CD1c-positive myeloid dendritic cell (primary cell): Measurements from ENCODE around the gene RBM24.
"Not testable (repeated sequence)": the region's sequence is repeated elsewhere in the genome, so short reads cannot be mapped to it uniquely, and the experiment has no call there.

Experiments used
- DNase-seq: peaks from one replicate; pipeline ENCODE4 v3.0.0-alpha.2; 2016; ENCODE audit errors: extremely low spot score

Gene RBM24

DNA sequence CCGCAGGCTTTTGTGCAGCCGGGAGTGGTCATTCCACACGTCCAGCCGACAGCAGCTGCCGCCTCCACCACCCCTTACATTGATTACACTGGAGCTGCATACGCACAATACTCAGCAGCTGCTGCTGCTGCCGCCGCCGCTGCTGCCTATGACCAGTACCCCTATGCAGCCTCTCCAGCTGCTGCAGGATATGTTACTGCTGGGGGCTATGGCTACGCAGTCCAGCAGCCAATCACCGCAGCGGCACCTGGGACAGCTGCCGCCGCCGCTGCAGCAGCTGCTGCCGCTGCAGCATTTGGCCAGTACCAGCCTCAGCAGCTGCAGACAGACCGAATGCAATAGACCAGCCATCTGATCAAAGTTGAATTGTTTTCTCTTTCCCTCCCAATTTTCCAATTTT, 10.6 kb downstream of the RBM24 start:
- no peak for DNase-seq

- DNase-seq = no peak
Observed at GRCh38 chr6:17292600-17293133, 11.5 kb downstream of the RBM24 start.

DNA sequence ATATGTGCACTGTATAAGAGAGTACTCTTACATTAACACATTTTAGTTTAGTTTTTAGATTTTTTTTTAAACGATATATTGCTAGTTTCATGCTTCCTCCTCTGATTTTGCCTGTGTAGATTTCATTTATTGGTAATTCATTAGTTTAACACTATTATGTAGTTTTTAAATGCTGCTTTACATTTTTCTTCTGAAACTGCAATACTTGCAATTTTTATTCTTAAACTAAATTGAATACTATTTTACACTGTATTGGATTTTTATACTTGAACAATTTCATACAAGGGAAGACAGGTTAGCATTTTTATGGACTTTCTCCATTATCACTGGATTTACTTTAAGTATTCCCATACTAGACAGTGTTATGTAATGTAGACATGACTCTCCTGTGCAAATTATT, 12.2 kb downstream of the RBM24 start:
- DNase-seq = no peak

DNA sequence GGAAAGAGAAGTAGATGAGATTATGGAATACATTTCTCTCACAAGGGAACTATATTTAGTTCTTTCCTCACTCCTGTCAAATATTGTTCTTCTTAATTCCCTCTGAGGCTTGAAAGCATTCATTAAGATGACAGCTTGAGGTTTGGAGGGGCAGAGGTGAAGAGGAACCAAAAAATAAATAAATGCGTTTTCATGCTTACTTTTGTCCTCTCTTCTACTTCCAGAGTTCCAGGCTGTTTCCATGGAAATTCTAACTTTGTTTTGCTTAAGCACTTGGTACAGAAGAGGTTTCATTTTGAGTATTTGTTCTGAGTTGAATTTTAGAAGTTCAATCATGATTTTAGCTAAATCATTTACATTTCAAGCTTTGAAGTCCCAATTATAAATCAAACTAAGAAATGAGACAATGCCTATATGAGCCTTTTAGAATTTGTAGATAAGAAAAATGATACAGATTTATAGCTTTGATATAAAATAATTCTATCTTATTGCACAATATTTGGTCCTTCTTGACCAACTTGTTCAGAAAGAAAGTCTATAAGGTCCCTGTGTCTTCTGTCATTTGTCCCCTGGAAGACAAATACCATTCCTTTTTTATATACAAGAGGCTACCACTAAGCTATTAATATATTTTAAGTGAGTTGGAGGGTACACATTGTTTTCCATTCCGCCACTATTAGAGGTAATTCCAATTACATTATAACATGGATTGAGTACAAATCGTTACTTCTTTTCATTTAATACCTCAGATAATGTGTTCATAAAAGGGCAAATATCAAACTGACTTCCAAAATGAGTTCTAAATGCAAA, 16.3 kb downstream of the RBM24 start:
- no peak for DNase-seq

- DNase-seq = no peak
Observed at GRCh38 chr6:17298257-17298656, 17.1 kb downstream of the RBM24 start.

GRCh38 chr6:17299222-17299621, 18.1 kb downstream of the RBM24 start:
- DNase-seq = no peak

GRCh38 chr6:17299750-17300149, 18.6 kb downstream of the RBM24 start:
- DNase-seq = no peak

GRCh38 chr6:17300637-17301036, 19.5 kb downstream of the RBM24 start:
- DNase-seq = no peak

DNA sequence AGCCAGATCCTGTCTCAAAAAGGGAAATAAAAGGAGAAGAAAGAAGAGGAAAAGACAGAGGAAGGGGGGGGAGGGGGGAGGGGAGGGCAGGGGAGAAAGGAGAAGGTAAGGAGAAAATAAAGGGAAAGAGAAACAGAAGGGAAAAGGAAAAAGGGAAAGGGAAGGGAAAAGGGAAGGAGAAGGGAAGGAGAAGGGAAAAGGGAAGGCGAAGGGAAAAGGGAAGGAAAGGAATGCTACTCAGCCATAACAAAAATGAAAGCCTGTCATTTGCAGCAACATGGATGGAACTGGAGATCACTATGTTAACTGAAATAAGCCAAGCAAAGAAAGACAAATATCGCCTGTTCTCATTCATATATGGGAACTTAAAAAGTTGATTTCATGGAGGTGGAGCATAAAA, 22.3 kb downstream of the RBM24 start:
- no peak for DNase-seq

GRCh38 chr6:17305219-17306001, 24.2 kb downstream of the RBM24 start:
- no peak for DNase-seq

GRCh38 chr6:17311595-17312311, 30.6 kb downstream of the RBM24 start:
- no peak for DNase-seq

DNA sequence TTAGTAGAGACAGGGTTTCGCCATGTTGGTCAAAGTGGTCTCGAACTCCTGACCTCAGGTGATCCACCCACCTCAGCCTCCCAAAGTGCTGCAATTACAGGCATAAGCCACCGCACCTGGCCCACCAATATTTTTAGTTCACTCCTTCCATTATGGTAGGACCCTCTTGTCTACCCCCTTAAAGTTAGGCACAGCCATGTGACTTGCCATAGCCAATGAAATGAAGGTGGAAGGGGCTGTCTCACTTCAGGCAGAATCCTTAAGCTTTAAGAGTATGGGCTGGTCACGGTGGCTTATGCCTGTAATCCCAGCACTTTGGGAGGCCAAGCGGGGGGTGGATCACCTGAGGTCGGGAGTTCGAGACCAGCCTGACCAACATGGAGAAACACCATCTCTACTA, 32.1 kb downstream of the RBM24 start:
- DNase-seq = not testable (repeated sequence)

GRCh38 chr6:17313971-17314370, 32.8 kb downstream of the RBM24 start:
- DNase-seq = no peak

DNA sequence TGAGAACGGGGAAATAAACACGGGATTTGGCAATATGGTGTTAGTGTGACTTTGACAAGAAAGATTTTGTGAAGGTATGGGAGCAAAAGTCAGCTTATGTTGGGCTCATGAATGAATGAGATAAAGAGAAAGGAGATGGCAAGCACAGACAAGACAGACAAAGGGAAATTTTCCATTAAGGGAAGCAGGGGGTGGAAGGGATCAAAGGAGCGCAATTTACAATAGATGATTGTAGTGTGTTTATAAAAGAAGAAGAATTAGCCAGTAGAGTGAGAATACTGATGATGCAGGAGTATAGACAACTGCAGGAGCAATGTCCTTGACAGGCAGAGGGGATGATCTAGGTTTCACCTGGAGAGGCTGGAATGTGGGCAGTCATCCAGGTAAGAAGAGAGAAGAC, 34.1 kb downstream of the RBM24 start:
- no peak for DNase-seq

DNA sequence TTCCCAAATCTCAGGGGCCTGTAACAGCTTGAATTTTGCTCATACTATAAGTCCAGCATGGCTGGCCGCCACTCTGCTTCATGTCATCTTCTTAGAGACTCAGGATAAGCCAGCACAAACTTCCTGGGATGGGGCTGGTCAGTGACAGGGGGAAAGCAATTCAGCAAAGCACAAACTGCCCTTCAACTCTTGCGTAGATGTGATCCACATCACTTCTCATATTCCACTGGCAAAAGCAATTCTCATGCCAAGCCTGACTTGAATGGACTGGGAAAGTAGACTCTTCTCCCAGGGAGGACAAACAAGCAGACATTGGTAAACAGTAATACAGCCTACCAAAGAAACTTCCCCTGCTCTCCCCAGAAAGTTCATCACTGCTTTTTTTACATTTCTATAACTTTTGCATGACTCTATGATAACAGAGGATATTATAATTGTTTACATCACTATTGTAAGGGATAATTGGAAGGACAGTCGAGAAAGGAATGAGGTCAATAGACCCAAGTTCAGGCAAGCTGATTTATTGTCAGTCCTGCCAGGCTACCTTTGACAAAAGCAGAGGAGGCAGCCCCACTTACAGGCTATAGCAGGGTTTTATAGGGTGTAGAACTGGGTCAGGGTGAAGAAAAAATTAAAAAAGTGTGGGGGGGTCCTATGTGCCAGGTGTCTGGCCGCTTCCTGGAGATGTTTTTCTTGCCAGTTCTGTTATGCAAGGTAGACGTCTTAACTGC, 37.4 kb downstream of the RBM24 start:
- DNase-seq = no peak

GRCh38 chr6:17320266-17320665, 39.1 kb downstream of the RBM24 start:
- not testable (repeated sequence) for DNase-seq

DNA sequence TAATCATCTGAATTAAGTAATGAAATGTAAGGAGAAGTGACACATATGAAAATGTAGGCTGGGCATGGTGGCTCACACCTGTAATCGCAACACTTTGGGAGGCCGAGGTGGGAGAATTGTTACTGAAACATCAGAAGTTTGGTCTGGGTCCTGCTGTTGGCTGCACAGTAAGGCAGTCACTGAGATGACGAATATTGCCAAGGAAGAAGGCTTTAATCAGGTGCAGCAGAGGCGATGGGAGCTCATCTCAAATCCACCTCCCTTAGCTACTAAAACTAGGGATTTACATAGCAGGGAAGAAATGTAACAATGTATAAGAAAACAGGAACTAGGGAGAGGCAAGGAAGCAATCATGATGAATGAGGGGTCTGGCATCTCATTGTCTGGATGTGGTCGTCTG, 50.1 kb downstream of the RBM24 start:
- DNase-seq = no peak

DNA sequence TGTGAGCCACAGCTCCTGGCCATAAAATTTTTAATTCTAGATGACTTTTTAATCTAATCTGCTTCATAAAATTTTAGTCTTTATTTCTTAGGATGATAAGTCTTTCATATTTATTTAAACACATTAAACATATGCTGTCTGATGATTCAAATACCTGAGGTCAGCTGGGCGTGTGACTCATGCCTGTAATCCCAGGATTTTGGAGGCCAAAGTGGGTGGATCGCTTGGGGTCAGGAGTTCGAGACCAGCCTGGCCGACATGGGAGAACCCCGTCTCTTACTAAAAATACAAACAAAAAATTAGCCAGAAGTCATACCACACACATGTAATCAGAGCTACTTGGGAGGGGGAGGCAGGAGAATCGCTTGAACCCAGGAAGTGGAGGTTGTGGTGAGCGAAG, 53.1 kb downstream of the RBM24 start:
- DNase-seq = no peak

- no peak for DNase-seq
Observed at GRCh38 chr6:17336425-17336824, 55.3 kb downstream of the RBM24 start.

DNA sequence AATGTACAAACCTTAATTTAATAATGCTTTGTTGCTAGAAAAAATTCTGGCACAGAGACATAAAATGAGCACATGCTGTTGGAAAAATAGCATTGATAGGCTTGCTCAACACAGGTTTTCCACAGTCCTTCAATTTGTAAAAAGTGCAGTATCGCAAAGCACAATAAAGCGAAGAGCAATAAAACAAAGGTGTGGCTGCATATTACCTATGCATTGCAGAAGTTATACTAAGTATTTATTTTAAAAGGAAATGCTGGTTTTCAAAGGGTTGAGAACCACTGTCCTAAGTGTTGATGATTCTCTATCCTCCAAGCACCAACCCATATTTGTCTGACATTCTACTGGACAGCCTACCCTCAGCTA, 58.1 kb downstream of the RBM24 start:
- DNase-seq = no peak

DNA sequence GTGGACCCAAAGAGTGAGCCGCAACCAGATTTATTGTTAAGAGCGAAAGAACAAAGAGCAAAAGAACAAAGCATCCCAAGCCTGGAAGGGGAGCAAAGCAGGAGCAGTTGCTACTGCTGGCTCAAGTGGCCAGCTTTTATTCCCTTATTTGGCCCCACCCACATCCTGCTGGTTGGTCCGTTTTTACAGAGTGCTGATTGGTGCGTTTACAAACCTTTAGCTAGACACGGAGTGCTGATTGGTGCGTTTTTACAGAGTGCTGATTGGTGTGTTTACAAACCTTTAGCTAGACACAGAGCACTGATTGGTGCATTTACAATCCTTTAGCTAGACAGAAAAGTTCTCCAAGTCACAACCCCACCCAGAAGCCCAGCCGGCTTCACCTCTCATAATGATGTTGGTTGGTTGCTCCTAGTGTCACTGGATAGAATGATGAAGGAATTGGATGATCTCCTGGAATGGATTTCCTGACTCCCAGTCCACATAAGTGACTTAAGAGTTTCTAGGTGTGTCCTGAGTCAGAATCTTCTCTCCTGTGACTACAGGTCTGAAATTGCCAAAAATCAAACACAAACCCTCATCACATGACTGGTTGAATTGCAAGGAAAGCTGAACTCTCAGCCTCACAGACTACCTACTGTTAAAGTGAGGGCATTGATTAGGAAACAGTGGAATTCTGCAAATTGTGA, 60.1 kb downstream of the RBM24 start:
- DNase-seq = no peak
